NCI-H2029 (cell line): Measurements from ENCODE around the gene UGT2B15.
"Not testable (repeated sequence)": the region's sequence is repeated elsewhere in the genome, so short reads cannot be mapped to it uniquely, and the experiment has no call there.

Experiments
- DNase-seq: peaks from one replicate; lab custom pipeline; 2025; lab: John Stamatoyannopoulos, UW

Gene UGT2B15

DNA sequence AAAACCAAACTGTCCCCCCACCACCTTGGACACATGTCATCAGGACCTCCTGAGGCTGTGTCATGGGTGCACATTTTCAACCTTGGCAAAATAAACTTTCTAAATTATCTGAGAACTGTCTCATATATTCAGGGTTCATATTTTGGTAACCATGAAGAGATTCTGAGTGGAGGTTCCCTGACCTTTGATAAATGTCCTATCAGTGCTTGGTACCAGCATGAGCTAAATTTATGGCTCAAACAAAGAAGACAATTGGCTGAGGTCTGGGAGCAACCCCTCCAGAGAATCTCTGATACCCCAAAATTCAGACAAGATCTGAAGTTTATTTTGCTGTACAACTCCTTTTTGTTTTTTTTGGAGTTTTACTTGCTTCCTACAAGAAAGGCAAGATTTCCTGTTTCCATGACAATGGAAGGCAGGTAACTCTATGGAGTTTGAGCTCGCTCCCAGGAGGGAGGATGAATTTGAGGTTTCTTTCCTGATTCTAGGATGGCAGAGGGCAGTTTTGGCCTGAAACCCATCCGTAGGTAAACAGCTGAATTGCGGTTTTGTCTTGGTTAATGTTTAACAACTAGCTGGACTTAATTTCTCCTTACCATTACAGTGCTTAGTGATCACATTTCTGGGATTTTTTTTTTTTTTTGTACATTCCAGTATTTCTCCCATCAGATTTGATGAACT, 14.5 kb downstream of the UGT2B15 start:
- no peak for DNase-seq

DNA sequence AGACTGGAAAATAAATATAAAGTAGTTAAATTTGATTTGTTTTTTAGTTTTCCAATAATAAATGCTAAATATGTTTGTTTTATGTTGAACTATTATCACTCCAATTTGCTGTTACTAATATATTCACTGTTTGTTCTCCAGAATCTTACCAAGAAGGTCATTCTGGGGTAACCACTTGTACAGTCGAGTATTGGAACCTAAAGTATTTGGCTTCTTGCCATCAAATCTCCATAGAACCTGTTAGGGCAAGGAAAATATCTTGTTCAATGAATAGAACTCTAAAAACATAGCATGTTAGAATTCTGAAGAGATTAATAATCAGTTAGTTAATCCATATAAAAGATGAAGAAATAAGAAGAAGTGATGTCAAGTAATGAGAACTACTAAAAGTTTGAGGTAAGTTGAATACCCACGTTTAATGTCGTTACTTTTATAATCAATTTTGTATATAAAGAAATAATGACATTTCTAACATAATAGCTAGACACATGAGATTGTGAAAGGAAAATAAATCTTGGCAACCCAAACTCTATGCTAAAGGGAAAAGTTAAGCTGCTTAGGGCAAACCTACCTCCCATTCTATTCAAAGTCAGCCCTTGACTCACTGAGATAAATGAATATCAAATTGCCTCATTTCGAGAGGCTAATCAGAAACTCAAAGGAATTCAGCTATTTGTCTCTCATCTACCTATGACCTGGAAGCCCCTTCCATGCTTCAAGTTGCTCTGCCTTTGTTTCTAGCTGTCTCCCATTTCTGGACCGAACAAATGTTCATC, 15.3 kb downstream of the UGT2B15 start:
- no peak for DNase-seq

DNA sequence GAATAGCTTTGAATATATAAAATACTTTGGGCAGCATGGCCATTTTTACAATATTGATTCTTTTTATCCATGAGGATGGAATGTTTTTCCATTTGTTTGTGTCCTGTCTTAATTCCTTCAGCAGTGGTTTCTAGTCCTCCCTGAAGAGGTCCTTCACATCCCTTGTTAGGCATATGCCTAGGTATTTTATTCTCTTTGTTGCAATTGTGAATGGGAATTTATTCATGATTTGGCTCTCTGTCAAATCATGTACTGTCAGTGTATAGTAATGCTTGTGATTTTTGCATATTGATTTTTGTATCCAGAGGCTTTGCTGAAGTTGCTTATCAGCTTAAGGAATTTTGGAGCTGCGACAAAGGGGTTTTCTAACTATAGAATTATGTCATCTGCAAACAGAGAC, 18.5 kb downstream of the UGT2B15 start:
- DNase-seq = no peak

DNA sequence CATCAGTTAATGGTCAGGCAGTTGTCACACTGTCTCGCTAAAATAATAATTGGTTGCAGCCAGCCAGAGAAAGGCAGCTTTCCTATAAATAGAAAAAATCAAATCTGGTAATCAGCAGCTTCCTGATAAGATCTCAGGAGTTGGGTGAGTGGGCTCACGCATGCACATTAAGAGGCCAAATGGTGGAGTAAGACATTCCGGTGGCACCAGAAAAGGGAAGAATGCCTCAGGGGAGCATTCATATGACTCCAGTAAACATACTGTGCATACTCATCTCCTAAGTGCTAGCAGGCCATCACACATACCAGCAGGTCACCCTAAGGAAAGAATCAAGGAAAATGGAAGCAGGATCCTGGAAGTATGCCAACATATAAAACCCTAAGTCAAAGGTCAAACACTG, 40.1 kb downstream of the UGT2B15 start:
- DNase-seq = no peak

- not testable (repeated sequence) for DNase-seq
These were observed 47.7 kb downstream of the UGT2B15 start for GRCh38 chr4:68622731-68623130.

DNA sequence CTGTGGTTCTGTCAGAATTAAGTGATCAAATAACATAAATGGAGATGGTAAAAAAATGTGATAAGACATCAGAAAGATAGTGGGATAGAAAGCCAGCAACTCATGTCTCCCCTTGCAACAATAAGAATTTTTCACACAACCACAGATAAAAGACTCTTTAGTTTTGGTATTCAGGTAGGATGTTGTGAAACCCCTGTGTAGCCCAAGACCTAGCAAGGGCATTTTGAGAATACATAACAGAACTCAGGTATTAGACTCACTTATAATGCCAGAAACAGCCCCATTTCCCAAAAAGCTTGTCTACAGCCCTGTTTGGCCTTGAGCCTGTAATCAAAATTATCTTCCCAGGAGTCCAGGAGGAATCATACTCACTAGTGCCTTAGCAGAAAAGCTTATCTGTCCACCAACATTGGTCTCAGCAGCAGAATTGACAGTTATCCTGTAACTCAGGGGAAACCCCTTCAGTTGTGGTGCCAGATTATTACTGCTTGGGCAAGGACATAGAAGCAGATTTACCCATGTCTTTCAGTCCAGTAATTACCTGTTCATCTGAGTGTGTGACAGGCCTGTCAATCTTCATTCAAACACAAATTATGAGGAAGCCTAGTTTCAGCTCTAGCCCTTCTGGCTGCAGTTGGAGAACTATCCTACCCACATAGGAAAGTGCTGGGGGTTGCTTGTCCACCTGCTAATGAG, 53.3 kb downstream of the UGT2B15 start:
- no peak for DNase-seq

GRCh38 chr4:68615699-68616422, 54.6 kb downstream of the UGT2B15 start:
- DNase-seq = no peak

- DNase-seq = no peak
These were observed 56.7 kb downstream of the UGT2B15 start for GRCh38 chr4:68613752-68614151.

DNA sequence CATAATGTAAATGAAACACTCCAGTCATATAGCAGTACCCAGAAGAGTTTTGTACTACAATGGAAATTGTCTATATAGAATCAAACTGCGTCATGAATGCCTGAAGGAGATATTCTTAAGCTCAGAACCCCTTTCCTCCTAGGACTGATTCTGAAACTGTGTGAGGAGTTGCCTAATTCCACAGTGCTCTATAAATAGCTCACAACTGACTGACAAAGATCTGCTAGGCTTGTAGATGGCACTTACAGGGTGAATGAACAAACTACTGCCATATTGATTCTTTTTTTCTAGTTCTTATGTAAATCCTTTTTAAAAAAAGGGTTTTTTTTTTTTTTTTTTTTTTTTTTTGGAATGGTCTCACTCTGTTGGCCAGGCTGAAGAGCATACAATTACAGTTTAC, 64.2 kb downstream of the UGT2B15 start:
- DNase-seq = no peak

DNA sequence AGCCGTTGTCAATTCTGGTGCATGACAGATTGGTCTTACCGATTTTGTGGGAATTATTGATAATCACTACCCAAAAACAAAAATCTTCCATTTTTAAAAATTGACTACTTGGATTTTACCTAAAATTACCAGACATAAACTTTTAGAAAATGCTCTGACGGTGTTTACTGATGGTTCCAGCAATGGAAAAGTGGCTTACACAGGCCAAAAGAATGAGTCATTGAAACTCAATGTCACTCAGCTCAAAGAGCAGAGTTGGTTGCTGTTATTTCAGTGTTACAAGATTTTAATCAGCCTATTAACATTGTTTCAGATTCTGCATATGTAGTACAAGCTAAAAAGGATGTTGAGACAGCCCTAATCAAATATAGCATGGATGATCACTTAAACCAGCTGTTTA, 71.3 kb downstream of the UGT2B15 start:
- DNase-seq = no peak

GRCh38 chr4:68597482-68597881, 73.0 kb downstream of the UGT2B15 start:
- no peak for DNase-seq
